GM11168 (cell line): ENCODE measurements around the gene ZNF629.

Experiments used
- in situ Hi-C: fragments of 300-500 bp; cut with MboI; formaldehyde crosslinking; loops from one replicate; pipeline ENCODE4 v1.12.0; 2022; ENCODE audit warnings: low sequenced_read_pairs; ENCODE audit not compliant: unreplicated experiment

The ZNF629 gene

DNA sequence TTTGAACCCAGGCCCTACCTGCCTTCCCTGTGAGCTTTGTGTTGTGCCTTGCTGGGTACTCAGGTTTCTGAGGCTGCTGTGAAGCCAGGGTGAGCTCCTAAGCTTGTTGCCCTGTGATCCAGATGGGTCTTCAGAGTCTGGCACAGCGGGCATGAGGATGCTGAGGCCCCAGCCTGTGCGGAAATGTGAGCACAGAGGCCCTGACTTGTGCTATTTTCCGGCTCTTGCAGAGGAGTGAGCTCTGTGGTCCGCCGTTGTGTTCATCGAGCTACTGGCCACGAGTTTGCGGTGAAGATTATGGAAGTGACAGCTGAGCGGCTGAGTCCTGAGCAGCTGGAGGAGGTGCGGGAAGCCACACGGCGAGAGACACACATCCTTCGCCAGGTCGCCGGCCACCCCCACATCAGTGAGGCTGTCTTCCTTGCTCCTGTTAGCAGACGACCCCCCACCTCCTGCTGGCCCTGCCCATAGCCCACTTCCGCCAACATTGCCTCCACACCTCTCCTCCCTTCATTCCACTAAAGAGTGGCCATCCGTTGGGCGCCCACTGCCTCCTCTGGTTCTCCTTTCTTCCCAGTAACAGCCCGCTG is 36.0 kb downstream of the ZNF629 start:
- in situ Hi-C loops, result no loop called here

DNA sequence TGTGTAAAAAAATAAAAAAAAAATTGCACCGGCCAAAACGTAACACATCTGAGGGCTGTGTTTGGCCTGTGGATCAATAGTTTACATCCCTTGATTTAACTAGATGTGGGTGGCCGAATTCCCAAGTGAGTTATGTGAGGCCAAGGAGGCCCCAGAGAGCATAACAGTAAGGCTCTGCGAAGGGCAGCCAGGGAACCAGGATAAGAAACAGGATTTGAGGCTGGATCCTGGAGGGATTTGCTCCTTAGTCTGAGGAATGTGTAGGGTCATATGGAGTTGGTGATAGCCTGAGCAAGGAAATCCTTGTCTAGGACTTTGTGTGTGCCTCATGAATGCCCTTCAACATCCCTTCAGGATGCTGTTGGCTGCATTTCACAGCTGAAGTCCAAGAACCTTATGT is 36.8 kb downstream of the ZNF629 start:
- in situ Hi-C loops, result no loop called here

DNA sequence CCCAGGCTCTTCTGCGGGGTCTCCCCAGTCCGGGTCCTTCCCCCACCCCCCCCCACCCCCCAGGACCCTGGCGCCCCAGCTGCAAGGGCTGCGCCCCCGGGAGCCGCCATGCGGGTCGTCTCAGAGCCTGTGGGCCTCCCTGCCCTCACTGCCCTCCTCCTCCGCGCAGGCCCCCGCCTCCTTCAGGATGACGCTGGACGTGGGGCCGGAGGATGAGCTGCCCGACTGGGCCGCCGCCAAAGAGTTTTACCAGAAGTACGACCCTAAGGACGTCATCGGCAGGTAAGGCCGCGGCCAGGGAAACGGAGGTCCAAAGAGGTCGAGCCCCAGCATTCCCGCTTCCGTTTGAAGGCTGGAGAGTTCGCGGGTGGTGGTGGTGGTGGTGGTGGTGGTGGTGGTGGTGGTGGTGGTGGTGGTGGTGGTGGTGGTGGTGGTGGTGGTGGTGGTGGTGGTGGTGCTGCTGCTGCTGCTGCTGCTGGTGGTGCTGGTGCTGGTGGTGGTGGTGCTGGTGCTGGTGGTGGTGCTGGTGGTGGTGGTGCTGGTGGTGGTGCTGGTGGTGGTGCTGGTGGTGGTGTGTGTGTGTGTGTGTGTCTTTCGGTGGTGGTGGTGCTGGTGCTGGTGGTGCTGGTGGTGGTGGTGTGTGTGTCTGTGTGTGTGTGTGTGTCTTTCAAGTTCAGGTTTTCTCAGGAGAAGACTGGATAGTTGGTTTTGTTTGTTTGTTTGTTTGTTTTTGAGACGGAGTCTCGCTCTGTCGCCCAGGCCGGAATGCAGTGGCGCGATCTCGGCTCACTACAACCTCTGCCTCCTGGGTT is 38.2 kb downstream of the ZNF629 start:
- in situ Hi-C loops, result no loop called here

DNA sequence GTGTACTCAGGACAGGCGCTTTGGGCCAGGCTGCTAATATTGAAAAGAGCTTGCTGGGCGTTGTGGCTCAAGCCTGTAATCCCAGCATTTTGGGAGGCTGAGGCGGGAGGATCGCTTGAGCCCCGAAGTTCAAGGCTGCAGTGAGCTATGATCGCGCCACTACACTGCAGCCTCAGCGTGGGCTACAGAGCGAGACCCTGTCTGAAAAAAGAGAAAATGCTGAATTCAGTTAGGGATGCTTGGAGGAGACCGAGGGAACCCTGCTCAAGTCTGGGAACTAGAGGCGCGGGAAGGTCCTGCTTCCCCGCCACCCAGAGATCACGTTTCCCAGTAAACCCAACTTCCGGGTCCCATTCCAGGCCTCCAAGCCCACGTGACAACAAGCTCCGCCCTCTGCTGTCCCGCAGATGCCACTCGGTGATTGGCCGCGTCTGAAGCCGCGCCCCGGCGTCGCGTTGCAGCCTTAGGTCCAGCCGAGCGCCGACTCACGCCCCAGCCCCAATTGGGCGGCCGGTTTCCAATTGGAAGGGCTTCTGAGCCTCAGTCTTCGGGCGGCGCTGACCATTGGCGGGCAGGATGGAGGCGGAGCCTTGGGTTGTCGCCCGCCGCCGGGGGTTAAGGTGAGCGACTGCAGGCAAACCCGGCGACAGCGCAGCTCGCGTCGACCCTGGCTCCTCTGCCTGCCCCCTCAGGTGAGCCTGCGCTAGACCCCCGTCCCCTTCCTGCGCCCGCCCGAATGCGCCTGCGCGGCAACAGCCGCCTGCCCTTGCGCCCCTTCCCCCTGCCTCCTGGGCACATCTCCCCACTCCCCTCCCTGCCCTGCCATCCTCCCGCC is 39.0 kb downstream of the ZNF629 start, which contains the start of gene PHKG2:
Gene PHKG2, plus strand, starts transcription at position 627 of the 835 bp plus-strand sequence. CDS start 396 bp downstream, outside the sequence.
- in situ Hi-C loops, result no loop called here

DNA sequence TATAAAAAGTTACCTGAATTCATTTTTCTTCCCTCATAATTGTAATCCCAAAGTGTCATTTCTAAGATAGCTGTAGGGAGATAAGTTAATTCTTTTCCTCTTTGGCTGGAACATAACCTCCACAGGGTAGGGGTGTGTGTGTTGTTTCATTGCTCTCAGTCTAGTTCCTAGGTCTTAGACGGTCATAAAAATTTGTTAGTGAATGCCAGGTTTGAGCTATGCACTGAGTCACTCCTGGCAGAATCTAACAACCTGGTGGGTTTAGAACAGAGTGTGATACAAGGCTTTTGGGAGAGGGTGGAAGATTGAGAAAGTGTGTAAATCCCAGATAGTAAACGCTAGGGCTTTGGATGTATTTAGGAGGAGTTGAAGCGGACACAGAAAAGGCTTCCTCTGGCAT is 39.7 kb downstream of the ZNF629 start:
- in situ Hi-C loops, result no loop called here

DNA sequence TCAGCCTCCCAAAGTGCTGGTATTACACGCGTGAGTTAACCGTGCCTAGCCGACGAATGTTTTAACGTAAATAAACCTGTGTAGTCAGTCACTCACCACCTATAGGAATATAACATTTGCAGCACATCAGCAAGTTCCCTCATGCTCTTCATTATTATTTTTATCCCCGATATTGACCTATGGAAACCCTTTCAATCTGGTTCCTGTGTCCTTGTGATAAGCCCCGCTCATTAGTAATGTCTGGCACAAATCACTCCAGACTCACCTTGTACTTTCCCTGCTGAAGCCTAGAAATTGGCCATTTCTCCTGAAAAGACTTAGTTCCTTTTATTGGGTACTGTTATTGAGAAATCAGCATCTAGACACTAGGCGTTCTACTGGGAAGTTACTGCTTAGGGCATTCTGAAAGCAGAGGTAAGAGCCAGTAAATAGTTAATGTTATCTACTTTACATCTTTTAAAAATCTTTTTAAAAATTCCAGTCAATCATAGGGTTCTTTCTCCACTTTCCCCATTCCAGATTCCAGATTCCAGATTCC is 40.3 kb downstream of the ZNF629 start:
- in situ Hi-C loops, result no loop called here

DNA sequence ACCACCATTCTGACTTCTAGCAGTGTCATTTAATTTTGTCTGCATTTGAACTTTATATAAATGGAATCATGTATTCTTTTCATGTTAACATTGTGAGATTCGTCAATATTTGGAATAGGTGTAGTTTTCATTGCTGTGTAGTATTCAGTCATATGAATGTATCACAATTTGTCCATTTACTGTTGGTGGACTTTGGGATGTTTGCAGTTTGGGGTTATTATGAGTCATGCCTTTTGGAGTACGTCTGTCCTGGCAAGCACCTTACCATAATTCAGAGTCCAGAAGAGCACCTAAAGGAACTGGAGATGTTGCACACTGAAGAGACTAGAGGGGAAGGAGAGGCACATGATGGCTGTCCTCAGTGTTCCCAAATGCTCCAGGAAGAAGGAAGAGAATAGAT is 41.9 kb downstream of the ZNF629 start:
- in situ Hi-C loops, result no loop called here

DNA sequence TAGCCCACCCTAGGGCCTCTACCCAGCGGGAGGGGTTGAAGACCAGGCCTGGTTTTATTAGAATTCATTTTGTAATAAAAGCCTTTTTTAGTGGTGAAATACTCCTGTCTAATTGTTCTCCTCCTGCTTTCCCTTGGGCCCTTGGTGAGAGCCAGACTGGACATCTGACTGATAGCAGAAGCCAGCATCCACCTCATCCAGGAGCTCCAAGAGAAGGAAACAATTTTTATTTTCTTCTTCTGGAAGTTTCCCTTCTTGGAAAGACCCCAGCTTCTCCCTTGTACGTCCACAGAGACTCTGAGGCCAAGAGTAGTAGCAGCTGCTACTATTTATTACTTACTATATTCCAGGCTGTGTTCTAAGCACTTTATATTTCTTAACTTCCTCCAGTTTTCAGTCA is 42.8 kb downstream of the ZNF629 start:
- in situ Hi-C loops, result no loop called here

DNA sequence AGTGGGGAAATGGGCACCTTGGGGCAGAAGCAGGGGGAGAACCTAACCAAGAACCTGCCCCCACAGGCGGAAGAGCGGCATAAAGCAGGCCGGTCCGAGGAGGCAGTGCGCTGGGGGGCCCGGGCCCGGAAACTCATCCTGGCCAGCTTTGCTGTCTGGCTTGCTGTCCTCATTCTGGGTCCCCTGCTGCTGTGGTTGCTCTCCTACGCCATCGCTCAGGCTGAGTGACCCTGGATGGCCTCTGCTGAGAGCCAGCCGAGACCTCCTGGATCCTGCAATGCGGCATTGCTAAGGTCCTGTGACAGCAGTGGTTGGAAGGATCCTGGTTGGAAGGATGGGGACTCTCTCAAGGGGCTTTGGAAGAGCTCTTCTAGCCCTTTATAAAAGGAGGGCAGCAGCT is 43.3 kb downstream of the ZNF629 start:
- in situ Hi-C loops, result no loop called here

DNA sequence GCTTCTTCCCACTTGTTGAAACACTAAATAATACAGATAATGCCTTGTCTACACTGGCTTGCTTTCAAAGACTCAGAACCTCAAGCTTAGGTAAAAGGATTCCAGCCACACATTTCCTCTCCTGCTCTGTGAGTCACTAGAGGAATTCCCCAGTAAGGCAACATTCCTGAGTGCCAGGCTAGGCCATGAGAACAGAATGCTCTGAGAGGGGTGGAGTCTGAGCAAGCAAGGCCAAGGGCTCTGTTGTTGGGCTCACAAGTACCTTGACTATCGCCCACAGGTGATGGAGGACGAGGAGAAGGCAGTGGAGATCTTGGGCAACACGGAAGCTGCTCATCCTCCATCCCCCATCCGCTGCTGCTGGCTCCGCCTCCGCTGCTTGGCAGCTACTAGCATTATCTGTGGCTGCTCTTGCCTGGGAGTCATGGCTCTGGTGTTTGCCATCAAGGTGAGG is 45.5 kb downstream of the ZNF629 start:
- in situ Hi-C loops, result no loop called here

DNA sequence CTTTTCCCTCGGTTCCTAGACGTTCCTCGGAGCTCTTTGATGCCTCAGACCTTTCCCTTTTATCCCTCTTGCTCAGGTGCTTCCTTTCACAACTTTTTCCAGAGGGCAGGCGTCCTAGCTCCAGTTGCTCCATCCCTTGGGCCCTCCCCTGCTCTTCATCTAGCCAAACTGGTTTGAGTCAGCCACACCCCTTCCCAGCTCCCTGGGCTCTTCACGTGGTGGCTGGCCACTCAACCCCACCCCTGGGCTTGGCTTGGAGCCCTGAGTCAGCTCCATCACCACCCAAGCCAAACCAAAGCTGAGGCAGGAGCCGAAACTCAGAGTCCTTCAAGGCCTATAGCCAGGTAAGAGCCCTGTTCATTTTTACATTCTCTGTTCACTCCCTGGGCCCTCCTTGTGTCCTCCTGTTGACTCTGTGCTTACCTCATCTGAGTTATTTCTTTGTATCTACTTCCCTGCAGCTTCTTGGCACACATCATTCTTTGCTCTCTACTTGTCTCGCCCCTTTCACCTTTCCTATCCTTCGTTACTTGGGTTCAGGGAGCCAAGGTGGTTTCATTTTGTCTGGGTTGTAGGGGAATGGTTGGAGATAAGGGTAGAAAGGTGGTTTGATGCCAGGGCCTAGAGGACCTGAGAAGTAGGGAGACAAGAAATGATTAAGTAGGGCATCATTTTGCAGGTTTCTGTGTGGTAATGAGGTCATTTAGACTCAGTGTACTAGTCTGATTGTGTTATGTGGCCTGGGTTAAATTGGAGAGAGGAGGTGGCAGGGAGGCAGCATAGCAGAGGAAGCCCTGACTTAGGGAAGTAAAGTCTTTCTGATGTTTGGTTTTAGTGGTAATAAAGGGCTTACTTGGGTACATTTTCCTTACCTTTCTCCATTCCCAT is 46.4 kb downstream of the ZNF629 start:
- in situ Hi-C loops, result no loop called here

DNA sequence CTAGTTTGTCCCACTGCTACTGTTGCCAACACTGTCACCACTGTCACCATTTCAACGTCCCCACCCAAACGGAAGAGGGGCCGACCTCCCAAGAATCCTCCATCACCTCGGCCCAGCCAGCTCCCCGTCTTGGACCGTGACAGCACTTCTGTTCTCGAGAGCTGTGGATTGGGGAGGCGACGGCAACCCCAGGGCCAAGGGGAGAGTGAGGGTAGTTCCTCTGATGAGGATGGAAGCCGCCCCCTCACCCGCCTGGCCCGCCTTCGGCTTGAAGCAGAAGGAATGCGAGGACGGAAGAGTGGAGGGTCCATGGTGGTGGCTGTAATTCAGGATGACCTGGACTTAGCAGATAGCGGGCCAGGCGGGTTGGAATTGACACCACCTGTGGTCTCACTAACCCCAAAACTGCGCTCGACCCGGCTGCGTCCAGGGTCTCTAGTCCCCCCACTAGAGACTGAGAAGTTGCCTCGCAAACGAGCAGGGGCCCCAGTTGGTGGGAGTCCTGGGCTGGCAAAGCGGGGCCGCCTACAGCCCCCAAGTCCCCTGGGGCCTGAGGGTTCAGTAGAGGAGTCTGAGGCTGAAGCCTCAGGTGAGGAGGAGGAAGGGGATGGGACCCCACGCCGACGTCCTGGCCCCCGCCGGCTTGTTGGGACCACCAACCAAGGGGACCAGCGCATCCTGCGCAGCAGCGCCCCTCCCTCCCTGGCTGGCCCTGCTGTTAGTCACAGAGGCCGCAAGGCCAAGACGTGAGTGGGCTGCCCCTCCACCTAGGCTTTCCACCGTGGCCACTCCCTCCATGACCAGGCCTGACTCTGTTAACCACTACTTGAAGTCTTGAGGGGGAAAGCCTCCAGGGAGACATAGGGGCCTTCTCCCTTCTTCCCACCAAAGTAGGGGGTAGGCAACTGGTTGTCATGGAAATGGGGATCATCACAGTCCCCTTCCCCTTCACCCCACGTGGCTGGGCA is 47.7 kb downstream of the ZNF629 start:
- in situ Hi-C loops, result no loop called here

DNA sequence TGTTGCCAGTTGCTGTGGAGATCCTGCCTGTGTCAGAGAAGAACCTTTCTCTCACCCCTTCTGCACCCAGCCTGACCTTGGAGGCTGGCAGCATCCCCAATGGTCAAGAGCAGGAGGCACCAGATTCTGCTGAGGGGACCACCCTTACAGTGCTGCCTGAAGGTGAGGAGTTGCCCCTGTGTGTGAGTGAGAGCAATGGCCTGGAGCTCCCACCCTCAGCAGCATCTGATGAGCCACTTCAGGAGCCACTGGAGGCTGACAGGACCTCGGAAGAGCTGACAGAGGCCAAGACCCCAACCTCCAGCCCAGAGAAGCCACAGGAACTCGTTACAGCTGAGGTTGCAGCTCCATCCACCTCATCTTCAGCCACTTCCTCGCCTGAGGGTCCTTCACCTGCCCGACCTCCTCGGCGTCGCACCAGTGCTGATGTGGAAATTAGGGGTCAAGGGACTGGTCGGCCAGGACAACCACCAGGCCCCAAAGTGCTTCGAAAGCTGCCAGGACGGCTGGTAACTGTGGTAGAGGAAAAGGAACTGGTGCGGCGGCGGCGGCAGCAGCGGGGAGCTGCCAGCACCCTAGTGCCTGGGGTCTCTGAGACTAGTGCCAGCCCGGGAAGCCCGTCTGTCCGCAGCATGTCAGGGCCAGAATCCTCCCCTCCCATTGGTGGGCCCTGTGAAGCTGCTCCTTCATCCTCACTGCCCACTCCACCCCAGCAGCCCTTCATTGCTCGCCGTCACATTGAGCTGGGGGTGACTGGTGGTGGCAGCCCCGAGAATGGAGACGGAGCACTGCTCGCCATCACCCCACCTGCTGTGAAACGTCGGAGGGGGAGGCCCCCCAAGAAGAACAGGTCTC is 49.0 kb downstream of the ZNF629 start:
- in situ Hi-C loops, result no loop called here

DNA sequence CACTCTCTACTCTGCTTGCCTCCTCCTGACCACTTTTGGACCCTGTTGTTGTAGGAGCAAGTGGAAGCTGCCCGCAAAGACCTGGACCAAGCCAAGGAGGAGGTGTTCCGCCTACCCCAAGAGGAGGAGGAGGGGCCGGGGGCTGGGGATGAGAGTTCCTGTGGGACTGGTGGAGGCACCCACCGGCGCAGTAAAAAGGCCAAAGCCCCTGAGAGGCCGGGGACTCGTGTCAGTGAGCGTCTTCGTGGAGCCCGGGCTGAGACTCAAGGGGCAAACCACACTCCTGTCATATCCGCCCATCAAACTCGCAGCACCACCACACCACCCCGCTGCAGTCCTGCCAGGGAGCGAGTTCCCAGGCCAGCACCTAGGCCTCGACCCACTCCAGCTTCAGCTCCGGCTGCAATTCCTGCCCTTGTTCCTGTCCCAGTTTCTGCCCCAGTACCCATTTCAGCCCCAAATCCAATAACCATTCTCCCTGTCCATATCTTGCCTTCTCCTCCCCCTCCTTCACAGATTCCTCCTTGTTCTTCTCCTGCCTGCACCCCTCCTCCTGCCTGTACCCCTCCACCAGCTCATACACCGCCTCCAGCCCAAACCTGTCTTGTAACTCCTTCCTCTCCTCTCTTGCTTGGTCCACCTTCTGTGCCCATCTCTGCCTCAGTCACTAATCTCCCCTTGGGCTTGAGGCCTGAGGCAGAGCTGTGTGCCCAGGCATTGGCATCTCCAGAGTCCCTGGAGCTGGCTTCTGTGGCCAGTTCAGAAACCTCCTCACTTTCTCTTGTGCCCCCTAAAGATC is 49.8 kb downstream of the ZNF629 start:
- in situ Hi-C loops, result no loop called here

DNA sequence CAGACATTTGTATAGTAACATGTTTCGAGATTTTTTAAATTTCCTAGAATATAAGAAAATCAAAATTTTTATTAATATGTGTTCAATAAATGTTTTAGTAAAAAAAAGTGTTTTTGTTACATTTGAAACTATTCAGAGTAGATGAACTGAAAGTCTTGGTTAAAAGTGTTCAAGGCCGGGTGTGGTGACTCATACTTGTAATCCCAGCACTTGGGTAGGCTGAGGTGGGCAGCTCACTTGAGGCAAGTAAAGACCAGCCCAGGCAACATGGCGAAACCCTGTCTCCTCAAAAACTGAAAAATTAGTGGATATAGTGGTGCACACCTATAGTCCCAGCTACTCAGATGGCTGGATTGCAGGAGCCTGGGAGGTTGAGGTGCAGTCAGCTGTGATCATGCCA is 55.6 kb downstream of the ZNF629 start:
- in situ Hi-C loops, result no loop called here

DNA sequence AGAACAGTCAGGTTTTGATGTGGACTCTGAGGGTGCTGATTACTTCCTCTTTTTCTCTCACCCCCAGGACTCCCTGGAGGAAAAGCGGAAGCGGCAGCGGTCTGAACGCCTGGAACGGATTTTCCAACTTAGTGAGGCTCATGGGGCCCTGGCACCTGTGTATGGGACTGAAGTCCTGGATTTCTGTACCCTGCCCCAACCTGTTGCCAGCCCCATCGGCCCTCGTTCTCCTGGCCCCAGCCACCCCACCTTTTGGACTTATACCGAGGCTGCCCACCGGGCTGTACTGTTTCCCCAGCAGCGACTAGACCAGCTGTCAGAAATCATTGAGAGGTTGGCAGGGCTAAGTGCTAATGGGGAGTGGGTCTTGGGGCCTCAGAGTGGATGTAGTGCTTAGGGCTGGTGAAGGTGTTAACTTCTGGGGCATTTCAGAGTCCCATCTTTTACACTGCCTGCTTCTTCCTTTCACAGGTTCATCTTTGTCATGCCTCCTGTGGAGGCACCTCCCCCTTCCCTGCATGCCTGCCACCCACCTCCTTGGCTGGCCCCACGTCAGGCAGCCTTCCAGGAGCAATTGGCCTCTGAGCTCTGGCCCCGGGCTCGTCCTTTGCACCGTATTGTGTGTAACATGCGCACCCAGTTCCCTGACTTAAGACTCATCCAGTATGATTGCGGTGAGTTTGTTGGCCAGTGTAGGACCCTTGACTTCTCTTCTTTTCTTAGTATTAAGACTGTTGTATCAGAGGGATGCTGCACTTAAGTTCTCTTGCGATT is 57.9 kb downstream of the ZNF629 start:
- in situ Hi-C loops, result no loop called here
